IMR-90 (cell line): ENCODE data around the gene TMC3. TPM values are rescaled to one million over a fixed set of nuclear protein-coding genes. Genes with fewer than 3 reads are reported as not detected.

Experiments
- ATAC-seq: fragments of 200-7000 bp; cut with Tn5 transposase; 2 replicates; pipeline ENCODE4 v1.9.1; 2020; ENCODE audit warnings: low read depth, mild to moderate bottlenecking, moderate library complexity
- BruUV-seq: library from RNA; stranded (reverse); fragments of 400-500 nt; replicated peaks from 2 replicates; lab custom pipeline; 2021; lab: Mats Ljungman, UMichigan
- CTCF ChIA-PET: fragments of 300-600 bp; formaldehyde crosslinking; extraction: SDS; loops from one replicate; lab custom pipeline; 2021; ENCODE audit warnings: antibody characterized with exemption; lab: Yijun Ruan, JAX
- POLR2A ChIA-PET: fragments of 300-600 bp; sonication (Branson Sonifier 250); formaldehyde crosslinking; loops from one replicate; lab custom pipeline; 2022; ENCODE audit warnings: antibody characterized with exemption; ENCODE audit not compliant: unreplicated experiment; lab: Charles Lee
- DNase-seq: peaks from one replicate; pipeline ENCODE4 v3.0.0; 2013
- H2AFZ ChIP-seq: replicated peaks from 2 replicates; pipeline ENCODE3; 2013; ENCODE audit warnings: low read length, mild to moderate bottlenecking; ENCODE audit not compliant: poor library complexity
- H2AK5ac ChIP-seq: 2 replicates; pipeline ENCODE4 v1.6.1; 2013; ENCODE audit warnings: low read depth, low read length, inconsistent platforms
- H2AK9ac ChIP-seq: replicated peaks from 2 replicates; pipeline ENCODE3; 2013; ENCODE audit warnings: mild to moderate bottlenecking, low read depth, low read length, moderate library complexity; ENCODE audit not compliant: poor library complexity
- H2BK120ac ChIP-seq: 2 replicates; pipeline ENCODE4 v1.6.1; 2013; ENCODE audit warnings: low read depth, low read length, inconsistent platforms
- H2BK15ac ChIP-seq: 3 replicates; pipeline ENCODE4 v1.6.1; 2013; ENCODE audit warnings: low read depth, low read length, inconsistent platforms
- H2BK20ac ChIP-seq: 2 replicates; pipeline ENCODE4 v1.6.1; 2013; ENCODE audit warnings: low read depth, mild to moderate bottlenecking, inconsistent platforms, low read length, moderate library complexity
- H2BK5ac ChIP-seq: 2 replicates; pipeline ENCODE4 v1.6.1; 2013; ENCODE audit warnings: mild to moderate bottlenecking, low read depth, low read length, inconsistent platforms; ENCODE audit not compliant: poor library complexity, severe bottlenecking
- H3K14ac ChIP-seq: replicated peaks from 2 replicates; pipeline ENCODE4 v1.6.1; 2013; ENCODE audit warnings: low read depth, low read length, inconsistent platforms
- H3K18ac ChIP-seq: 2 replicates; pipeline ENCODE4 v1.6.1; 2013; ENCODE audit warnings: low read depth, low read length, control low read depth
- H3K23ac ChIP-seq: 2 replicates; pipeline ENCODE4 v1.6.1; 2013; ENCODE audit warnings: low read depth, low read length, inconsistent platforms
- H3K27ac ChIP-seq: 2 replicates; pipeline ENCODE4 v1.5.1; 2013; ENCODE audit warnings: mild to moderate bottlenecking, control low read depth, low read length; ENCODE audit not compliant: insufficient read depth
- H3K27me3 ChIP-seq: 2 replicates; pipeline ENCODE4 v1.6.1; 2013; ENCODE audit warnings: low read length; ENCODE audit not compliant: control insufficient read depth, insufficient read depth
- H3K36me3 ChIP-seq: 2 replicates; pipeline ENCODE4 v1.6.1; 2013; ENCODE audit warnings: low read length, mixed read lengths; ENCODE audit not compliant: control insufficient read depth, insufficient read depth
- H3K4ac ChIP-seq: 2 replicates; pipeline ENCODE4 v1.6.1; 2013; ENCODE audit warnings: low read depth, low read length, inconsistent platforms
- H3K4me1 ChIP-seq: 2 replicates; pipeline ENCODE4 v1.6.1; 2013; ENCODE audit warnings: low read length, mixed read lengths; ENCODE audit not compliant: control insufficient read depth, insufficient read depth
- H3K4me2 ChIP-seq: 2 replicates; pipeline ENCODE4 v1.6.1; 2013; ENCODE audit warnings: low read depth, mild to moderate bottlenecking, control low read depth, low read length, moderate library complexity
- H3K4me3 ChIP-seq: 2 replicates; pipeline ENCODE4 v1.5.1; 2013; ENCODE audit warnings: low read depth, mild to moderate bottlenecking, control low read depth, low read length, moderate library complexity; ENCODE audit not compliant: insufficient read depth
- H3K56ac ChIP-seq: 2 replicates; pipeline ENCODE4 v1.6.1; 2013; ENCODE audit warnings: low read length, inconsistent platforms; ENCODE audit not compliant: insufficient read depth; ENCODE audit errors: extremely low read depth
- H3K79me1 ChIP-seq, 2 experiments: 2 replicates each; pipeline ENCODE4 v1.6.1; 2013; ENCODE audit warnings: low read length in 2 of 2, inconsistent platforms in 1 of 2, low read depth in 1 of 2
- H3K9ac ChIP-seq: 2 replicates; pipeline ENCODE4 v1.6.1; 2013; ENCODE audit warnings: low read depth, low read length, control low read depth
- H3K9me1 ChIP-seq: 2 replicates; pipeline ENCODE4 v1.6.1; 2013; ENCODE audit warnings: low read length, inconsistent platforms; ENCODE audit not compliant: insufficient read depth
- H3K9me3 ChIP-seq: 2 replicates; pipeline ENCODE4 v1.6.1; 2013; ENCODE audit warnings: low read length; ENCODE audit not compliant: control insufficient read depth, insufficient read depth
- H4K20me1 ChIP-seq: 2 replicates; pipeline ENCODE4 v1.6.1; 2013; ENCODE audit warnings: low read length, inconsistent platforms; ENCODE audit not compliant: insufficient read depth
- H4K5ac ChIP-seq: 2 replicates; pipeline ENCODE4 v1.6.1; 2013; ENCODE audit warnings: mild to moderate bottlenecking, low read depth, low read length, control low read depth
- H4K8ac ChIP-seq, 2 experiments: 2 replicates each; pipeline ENCODE4 v1.6.1; 2013; ENCODE audit warnings: low read depth in 2 of 2, low read length in 2 of 2, control low read depth in 1 of 2, inconsistent platforms in 1 of 2
- H4K91ac ChIP-seq: 2 replicates; pipeline ENCODE4 v1.6.1; 2013; ENCODE audit warnings: low read depth, low read length, inconsistent platforms; ENCODE audit not compliant: insufficient read depth
- BHLHE40 ChIP-seq: fragments of 150-350 bp; IDR thresholded peaks from 2 replicates; pipeline ENCODE4 v1.6.1; 2016; ENCODE audit warnings: mild to moderate bottlenecking, low read depth, low read length
- CHD1 ChIP-seq: IDR thresholded peaks from 2 replicates; pipeline ENCODE4 v1.6.1; 2012; ENCODE audit warnings: low read depth, low read length, improper control_type of control experiment
- FOS ChIP-seq: fragments of 150-350 bp; IDR thresholded peaks from 2 replicates; pipeline ENCODE4 v1.6.1; 2016; ENCODE audit warnings: low read depth, low read length
- POLR2A ChIP-seq: IDR thresholded peaks from 2 replicates; pipeline ENCODE4 v1.6.1; 2012; ENCODE audit warnings: mild to moderate bottlenecking, low read depth, low read length
- RFX5 ChIP-seq: IDR thresholded peaks from 2 replicates; pipeline ENCODE4 v1.8.0; 2012; ENCODE audit warnings: low read depth, mild to moderate bottlenecking, low read length, moderate library complexity
- SMC3 ChIP-seq: fragments of 150-350 bp; IDR thresholded peaks from 2 replicates; pipeline ENCODE4 v1.6.1; 2016; ENCODE audit warnings: low read depth, mild to moderate bottlenecking, antibody characterized with exemption, low read length, moderate library complexity
- WGBS, 2 experiments: methylation state at CpG; one replicate each; pipeline versions ENCODE4 v1.1.5 to v1.1.7; 2013; ENCODE audit warnings: missing lambda C conversion rate in 2 of 2; ENCODE audit not compliant: insufficient read length in 1 of 2; ENCODE audit errors: extremely low coverage in 2 of 2; 5-methylcytosine and 5-hydroxymethylcytosine counted together
- dilution Hi-C: fragments of 300-500 bp; cut with HindIII; formaldehyde crosslinking; loops from one replicate; pipeline ENCODE4 v1.14.3; 2018; ENCODE audit warnings: low sequenced_read_pairs; ENCODE audit not compliant: unreplicated experiment
- in situ Hi-C: fragments of 300-500 bp; cut with MboI; formaldehyde crosslinking; loops from 3 replicates; pipeline ENCODE4 v1.14.3; 2019; ENCODE audit warnings: low sequenced_read_pairs, inconsistent platforms, mixed read lengths
- intact Hi-C: fragments of 100-400 bp; cut with micrococcal nuclease; formaldehyde crosslinking; loops from 2 replicates; pipeline ENCODE4 v1.10.0; 2022
- polyA plus RNA-seq, 3 experiments: library from polyadenylated mRNA; depleted of rRNA; stranded (reverse); fragments of >200 nt; gene quantifications; 2 replicates each; pipeline ENCODE4 v1.2.3, GENCODE V29; 2012; ENCODE audit warnings: low replicate concordance in 1 of 3
- total RNA-seq: library from RNA; depleted of rRNA; stranded (reverse); fragments of >200 nt; gene quantifications from 2 replicates; pipeline ENCODE4 v1.2.3, GENCODE V29; 2012
- TF ChIP-seq, protein P1 (sequence below): conservative IDR thresholded peaks from 2 replicates; pipeline ENCODE4 v1.5.1; 2012; ENCODE audit warnings: mild to moderate bottlenecking, low read depth, low read length, improper control_type of control experiment

The TMC3 gene
- total and polyA plus RNA-seq, 2 of the 4 experiments (the other 2 are of a cell fraction): not detected

DNA sequence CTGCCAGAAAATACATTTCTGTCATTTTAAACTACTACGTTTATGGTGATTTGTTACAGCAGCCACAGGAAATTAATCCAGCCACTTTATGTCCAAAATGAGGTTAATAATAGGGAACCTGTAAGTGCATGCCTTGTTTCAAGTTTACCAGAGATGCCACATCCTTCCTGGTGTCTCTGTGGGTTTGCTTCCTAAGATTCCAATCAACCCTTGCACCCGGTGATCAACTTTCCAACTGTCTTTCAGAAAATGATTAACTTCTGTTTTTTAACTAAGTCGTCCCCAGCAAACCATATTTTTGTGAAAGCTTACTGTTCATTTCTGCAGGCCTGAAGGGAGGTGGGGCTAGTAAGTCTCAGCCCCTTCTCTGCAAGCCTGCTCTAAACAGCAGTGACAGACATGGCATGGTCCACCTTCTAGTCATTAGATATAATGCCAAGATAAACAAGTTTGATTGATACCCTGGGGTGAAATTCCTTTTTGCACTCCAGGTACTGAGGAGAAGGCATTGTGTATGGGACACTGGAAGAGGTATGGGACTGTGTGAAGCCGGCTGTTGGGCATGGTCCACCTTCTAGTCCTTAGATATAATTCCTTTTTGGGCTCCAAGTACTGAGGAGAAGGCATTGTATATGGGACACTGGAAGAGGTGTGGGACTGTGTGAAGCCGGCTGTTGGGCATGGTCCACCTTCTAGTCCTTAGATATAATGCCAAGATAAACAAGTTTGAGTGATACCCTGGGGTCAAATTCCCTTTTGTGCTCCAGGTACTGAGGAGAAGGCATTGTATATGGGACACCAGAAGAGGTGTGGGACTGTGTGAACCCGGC, 11.1 kb upstream of the TMC3 start (continued):
- TF ChIP-seq FOS: no peak

DNA sequence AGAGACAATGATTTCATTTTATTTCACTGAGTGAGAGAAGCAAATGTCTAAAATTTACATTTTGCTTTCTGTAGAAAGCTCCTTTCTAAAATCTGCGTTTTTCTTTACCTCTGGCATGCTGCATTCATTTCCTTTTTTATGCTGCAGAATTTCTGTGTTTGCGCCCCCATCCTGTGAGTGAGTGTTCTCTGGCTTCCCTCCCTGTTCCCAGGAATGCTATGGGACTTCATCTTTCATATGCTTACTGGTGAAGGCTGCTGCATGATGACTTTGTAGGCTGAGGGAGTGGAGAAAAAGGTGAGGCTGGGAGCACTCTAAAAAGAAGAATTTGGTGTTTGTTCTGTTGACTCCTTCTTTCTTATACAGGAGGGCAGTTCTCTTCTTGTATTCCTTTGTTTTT, 7.7 kb upstream of the TMC3 start:
- H4K8ac ChIP-seq: no peak overlapping the region
- CTCF ChIA-PET: no interaction called here
- no peak overlapping the region for H2AK9ac ChIP-seq
- H3K9me1 ChIP-seq: peaks cover 3% of the 10 kb centered on the region; the same call in 1 of the 2 replicates
- no peaks in the 10 kb centered on the region for H3K36me3 ChIP-seq
- no peak overlapping the region for H3K4ac ChIP-seq
- no peaks in the 10 kb centered on the region for H3K4me1 ChIP-seq
- no peak overlapping the region for H4K91ac ChIP-seq
- intact Hi-C loops: loop anchor here (5.0 kb wide), 1 partner anchor 39 kb away; no protein-coding TSS in a partner anchor
- H3K79me1 ChIP-seq: no peaks in the 10 kb centered on the region
- H2AFZ ChIP-seq: no peak overlapping the region
- no peaks in the 10 kb centered on the region for H4K20me1 ChIP-seq
- H3K9ac ChIP-seq: no peak overlapping the region
- H2AK5ac ChIP-seq: no peak overlapping the region
- H2BK20ac ChIP-seq: no peak overlapping the region
- no peak overlapping the region for H2BK5ac ChIP-seq
- in situ Hi-C loops: no loop called here
- TF ChIP-seq SMC3: no peak
- TF ChIP-seq POLR2A: no peak
- no peak for TF ChIP-seq BHLHE40
- no peak for TF ChIP-seq CHD1
- TF ChIP-seq, protein P1, sequence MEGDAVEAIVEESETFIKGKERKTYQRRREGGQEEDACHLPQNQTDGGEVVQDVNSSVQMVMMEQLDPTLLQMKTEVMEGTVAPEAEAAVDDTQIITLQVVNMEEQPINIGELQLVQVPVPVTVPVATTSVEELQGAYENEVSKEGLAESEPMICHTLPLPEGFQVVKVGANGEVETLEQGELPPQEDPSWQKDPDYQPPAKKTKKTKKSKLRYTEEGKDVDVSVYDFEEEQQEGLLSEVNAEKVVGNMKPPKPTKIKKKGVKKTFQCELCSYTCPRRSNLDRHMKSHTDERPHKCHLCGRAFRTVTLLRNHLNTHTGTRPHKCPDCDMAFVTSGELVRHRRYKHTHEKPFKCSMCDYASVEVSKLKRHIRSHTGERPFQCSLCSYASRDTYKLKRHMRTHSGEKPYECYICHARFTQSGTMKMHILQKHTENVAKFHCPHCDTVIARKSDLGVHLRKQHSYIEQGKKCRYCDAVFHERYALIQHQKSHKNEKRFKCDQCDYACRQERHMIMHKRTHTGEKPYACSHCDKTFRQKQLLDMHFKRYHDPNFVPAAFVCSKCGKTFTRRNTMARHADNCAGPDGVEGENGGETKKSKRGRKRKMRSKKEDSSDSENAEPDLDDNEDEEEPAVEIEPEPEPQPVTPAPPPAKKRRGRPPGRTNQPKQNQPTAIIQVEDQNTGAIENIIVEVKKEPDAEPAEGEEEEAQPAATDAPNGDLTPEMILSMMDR: no peak
- no peak for TF ChIP-seq RFX5
- H3K23ac ChIP-seq: no peak overlapping the region
- no peak overlapping the region for H3K4me3 ChIP-seq
- H3K27ac ChIP-seq: no peak overlapping the region
- DNase-seq (no peak), ATAC-seq (no peak)
- POLR2A ChIA-PET: no interaction called here
- H3K14ac ChIP-seq: no peak overlapping the region
- H3K27me3 ChIP-seq: no peaks in the 10 kb centered on the region
- WGBS, 2 experiments: no CpG with 5 or more reads among the region's 2 CpGs
- no peak overlapping the region for H3K56ac ChIP-seq
- no peak overlapping the region for H2BK15ac ChIP-seq
- H3K9me3 ChIP-seq: peaks cover 2% of the 10 kb centered on the region; the same call in 1 of the 2 replicates
- no TSS peak for BruUV-seq
- dilution Hi-C loops: no loop called here
- H3K18ac ChIP-seq: no peak overlapping the region
- no peak overlapping the region for H4K5ac ChIP-seq
- no peak overlapping the region for H2BK120ac ChIP-seq
- no peak overlapping the region for H3K4me2 ChIP-seq
